Stimulated activated CD4-positive, alpha-beta T cell treated with anti-CD3 and anti-CD28 coated beads, Interleukin-12 subunit alpha, Interleukin-12 subunit beta, amount 100 ng/mL, for 4 hours (primary cell): Measurements from ENCODE around the gene POU3F3.

ENCODE experiments used
- DNase-seq: peaks from one replicate; pipeline ENCODE4 v3.0.0-alpha.2; 2020

Gene POU3F3

DNA sequence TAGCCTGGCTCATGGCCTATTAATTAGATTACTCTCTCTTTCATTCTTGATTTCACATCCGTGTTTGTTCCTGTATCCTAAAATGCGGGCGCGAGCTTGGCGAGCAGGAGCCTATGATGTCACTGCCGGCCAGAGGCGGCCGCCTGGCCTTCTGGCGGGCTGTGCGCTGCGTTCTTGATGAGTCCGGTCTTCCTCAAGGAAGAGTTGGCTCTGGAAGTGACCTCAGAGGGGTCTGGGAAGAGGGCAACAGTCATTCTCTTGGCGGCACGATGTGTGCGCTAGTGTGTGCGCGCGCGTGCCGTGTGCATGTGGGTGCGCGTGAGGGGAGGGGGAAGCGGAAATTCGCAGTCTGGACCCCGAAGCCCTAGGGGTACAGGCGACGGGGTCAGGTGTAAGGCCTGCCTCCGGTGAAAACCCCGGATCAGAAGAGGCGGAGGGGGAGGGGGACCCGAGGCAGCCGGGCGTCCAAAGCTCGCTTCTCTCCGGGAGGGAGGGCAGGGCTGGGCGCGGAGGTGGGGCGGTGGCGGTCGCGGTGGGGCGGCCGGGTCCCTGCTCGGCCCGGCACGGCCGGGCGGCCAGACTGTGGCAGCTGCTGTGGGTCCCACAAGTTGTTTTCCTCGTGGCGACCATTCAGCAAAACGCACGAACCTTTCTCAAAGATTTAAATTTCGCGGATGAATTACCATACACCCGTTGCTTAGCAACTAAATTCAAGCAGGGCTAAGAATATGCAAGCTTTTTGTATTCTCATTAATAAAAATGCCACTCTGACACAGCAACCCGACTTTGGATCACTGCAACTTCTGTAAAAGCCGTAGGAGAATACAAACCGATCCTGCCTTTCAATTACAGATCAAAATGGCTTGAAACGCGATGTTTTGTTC, 8.4 kb downstream of the POU3F3 start:
- no peak for DNase-seq

DNA sequence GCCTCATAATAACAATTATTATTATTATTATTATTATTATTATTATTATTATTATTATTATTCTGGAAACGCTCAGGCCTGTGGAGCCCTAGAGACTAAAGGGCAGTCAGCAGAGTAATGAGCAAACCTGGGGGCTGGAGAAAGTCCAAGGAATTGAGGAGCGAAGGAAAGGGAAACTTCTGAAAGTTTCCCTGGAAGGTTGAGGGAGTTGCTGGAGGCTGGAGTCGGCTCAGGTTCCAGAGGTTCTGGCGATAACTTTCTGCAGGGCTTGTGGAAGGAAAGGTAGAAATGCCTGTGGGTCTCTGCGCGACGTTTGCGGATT, 9.2 kb downstream of the POU3F3 start:
- no peak for DNase-seq

- no peak for DNase-seq
Observed at GRCh38 chr2:104863468-104864279, 9.8 kb downstream of the POU3F3 start.

DNA sequence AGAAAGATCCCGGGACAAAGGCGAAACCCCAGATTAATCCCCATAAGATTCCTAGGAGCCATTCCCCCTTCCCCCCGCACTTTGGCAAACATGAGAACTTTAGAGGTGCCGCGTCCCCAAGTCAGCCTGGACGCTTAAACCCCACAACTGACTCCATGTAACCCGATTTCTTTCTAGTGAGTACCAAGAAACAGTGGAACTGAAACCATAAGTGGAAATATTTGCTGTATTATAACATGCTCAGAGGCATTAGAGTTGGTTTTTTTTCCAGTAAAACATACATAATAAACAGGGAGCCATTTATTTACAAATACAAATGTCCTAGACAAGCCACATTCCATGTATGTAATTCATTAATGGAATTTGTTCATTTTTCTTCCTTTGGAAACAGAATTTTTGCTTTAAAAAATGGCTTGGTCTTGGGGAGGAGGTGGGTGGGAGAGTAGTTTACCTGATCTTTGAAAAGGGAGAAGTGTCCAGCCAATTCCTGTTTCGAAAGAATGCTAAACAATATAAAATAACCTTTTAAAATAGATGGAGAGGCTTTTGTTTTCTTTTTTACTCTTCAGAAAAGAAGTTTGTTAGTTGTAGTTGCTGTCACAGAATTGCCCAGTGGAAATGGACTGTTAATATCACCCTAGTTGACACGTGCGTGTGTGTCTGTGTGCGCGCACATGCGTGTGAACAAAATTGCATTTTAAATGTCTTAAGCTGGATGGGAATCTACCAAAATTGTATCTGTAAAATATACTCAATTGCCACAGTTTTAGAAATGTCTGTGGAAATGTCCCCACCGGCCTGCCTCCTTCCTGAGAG, 10.6 kb downstream of the POU3F3 start:
- DNase-seq = no peak

GRCh38 chr2:104865096-104865470, 11.2 kb downstream of the POU3F3 start:
- no peak for DNase-seq

DNA sequence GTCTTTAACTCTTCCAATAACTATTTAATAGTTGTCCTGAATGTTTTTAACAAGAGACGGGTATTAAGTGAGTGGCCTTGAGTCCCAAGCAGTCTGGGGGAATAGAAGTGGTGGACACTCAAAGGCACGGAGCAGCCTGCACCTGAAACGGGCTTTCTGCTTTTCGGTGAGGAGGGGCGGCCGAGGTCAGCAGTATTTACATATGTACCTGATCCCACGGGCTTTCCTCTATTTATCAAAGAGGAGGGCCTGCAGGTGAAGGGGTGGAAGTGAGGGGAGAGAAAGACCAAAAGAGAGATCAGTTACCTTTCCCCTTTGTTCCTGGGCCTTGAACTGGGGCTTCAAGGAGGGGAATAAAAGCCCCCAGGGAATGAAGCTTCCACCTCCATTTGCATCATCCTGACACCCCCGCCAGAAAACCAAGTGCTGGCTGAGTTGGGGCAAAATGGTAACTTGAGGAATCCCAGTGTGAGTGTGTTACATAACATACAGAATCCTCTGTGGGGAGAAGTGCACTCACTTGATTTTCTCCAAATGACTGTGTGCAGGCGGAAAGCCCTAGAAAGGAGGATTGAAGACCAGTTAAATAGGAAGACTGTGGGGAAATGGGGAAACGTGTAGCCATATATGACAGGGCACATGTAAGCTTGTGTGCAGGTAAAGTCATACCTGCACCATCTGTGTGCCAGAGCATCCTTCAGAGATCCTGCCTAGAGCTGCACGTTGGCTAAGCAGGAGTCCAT, 12.4 kb downstream of the POU3F3 start:
- DNase-seq = no peak

GRCh38 chr2:104866883-104867812, 13.2 kb downstream of the POU3F3 start:
- no peak for DNase-seq

DNA sequence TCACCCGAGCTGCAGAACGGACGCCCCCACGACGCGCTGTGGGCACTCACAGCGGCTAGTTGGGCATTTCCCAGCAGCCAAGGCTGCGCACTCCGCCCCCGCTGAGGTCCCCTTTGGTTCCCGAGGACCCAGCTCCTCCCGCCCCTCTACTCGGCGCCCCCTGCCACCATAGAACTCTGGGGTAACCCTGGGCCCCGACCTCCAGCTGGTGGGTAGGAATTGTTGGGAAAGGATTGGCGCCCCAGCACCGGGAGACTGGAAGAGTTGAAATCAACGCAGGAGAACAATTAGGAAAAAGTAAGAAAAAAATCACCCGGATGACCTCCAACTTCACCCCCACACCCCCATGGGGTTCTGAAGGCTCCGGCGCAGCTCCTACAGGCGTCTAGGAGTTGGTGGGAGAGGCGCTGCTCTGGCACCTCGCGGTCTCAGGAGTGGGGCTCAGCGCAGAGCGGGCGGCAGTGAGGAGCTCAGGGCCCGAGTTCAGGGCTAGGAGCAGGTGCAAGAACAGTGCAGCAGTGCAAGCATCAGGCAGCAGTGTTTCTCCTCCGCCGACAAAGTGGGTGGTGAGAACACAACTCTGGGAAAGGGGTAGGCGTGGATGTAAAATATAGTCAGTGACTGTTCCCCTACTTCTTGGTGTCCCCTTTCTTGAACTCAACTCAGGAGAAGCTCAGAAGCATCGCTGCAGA, 14.0 kb downstream of the POU3F3 start:
- no peak for DNase-seq

GRCh38 chr2:104868505-104868866, 14.6 kb downstream of the POU3F3 start:
- DNase-seq = no peak

DNA sequence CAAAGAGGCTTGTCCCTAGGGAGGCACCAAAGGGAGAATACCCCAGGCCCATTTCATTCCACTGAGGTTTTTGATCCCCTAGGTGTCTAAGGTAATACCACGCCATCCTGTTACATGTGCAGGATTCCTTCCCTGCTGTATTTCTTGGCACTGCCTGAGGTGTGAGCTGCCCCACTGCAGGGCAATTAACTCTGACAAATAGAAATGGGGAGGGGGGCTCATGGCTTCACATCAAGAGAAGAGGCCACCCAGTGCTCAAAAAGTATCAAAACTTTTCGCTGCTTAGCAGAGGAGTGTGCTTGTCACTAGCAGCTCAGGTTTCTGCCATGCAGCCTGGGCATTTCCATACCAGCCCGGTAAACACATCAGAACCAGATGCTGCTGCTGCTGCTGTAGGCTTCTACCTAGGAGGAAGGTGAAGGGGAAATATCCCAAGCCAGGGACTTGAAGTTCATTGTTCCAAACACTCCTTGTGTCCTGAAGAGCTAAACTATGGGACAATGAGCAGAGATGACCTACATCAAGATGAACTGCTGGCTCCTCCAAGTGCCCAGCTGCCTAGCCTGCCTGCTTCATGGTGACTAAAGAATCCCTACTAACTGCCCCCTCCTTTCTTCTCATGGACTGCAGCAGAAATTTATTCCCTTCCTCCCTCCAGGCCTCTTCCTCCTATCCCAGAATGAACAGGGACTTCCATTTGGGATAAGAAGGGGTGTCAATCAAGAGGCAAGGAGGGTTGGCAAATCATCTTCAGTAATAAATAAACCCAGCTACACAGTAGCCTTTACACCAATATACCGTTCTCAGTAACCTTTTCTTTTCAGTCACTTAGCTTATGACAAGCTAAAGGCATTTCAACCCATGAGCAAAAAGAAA, 16.4 kb downstream of the POU3F3 start:
- DNase-seq = no peak

GRCh38 chr2:104871649-104871971, 17.7 kb downstream of the POU3F3 start:
- no peak for DNase-seq

DNA sequence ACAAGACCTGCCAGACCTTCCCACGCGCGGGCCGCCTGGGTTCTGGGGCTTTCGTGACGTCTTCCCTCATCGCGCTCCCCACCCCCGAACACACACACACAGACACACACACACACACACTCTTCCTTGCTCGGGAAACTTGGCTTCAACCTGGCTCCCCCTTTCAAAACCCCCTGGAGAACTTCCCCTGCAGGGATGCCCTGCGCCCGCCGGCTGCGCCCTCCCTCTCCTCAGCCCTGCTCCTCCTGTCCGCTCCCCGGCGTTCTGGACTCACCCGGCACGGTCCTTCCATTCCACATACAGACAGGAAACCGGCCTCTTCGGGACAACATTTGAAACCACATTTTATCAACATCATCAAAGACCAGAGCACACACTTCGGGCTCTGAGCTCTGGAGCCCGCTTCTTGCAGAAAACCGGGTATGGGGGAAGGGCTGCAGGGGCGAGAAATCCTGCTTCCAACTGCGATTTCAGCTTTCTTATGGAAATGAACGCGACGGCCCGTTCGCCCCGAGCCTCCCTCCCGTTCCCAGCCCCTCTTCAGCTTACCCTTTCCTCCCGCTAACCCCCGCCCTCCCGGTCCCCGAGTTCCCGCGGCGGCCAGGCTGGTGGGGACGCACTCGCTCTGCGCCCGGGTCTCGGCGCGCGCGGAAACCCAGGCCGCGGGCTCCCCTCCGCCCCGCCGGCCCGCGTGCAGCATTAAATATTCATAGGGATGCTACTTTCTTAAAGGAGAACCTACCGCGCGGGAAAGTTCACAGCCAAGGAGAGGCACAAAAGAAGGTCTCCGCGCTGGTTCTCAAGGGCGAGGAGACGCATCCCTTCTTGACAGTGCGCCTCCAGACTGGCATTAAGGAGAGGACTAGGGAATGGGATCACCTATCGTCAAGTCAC, 18.3 kb downstream of the POU3F3 start:
- DNase-seq = no peak

- DNase-seq = peak; percentile 28
Observed at GRCh38 chr2:104872866-104873688, 19.2 kb downstream of the POU3F3 start.

GRCh38 chr2:104873689-104874054, 19.8 kb downstream of the POU3F3 start:
- DNase-seq = no peak

DNA sequence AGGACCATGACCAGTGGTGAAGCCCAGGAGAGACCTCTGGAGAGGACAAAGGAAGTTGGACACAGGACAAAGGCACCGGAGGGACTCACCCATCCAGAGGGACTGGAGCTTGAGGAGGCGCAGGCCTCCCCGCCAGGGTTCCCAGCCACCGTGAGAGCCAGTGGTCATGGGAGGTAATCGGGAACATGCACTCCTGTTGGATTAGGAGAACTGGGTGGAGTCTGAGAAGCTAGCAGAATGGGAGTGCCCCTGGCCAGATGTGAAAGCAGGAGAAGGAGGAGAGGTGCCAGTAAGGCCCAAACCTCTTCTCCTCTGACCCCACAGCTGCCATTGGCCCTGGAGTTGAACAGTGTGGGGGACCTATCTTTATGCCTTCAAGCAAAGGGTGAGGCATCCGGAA, 20.3 kb downstream of the POU3F3 start:
- DNase-seq = no peak

DNA sequence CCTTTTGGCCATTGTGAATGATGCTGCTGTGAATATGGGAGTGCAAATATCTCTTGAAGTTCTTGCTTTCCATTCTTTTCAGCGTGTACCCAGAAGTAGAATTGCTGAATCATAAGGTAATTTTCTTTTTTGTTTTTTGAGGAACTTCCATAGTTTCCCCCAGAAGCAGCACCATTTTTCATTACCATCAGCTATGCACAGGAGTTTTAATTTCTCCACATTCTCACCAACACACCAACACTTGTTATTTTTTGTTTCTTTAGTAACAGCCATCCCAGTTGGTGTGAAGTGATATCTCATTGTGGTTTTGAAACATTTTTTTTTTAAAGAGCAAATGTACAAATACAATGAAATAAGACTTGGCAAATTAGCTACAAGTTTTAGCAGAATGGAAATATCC, 21.3 kb downstream of the POU3F3 start:
- DNase-seq = no peak

DNA sequence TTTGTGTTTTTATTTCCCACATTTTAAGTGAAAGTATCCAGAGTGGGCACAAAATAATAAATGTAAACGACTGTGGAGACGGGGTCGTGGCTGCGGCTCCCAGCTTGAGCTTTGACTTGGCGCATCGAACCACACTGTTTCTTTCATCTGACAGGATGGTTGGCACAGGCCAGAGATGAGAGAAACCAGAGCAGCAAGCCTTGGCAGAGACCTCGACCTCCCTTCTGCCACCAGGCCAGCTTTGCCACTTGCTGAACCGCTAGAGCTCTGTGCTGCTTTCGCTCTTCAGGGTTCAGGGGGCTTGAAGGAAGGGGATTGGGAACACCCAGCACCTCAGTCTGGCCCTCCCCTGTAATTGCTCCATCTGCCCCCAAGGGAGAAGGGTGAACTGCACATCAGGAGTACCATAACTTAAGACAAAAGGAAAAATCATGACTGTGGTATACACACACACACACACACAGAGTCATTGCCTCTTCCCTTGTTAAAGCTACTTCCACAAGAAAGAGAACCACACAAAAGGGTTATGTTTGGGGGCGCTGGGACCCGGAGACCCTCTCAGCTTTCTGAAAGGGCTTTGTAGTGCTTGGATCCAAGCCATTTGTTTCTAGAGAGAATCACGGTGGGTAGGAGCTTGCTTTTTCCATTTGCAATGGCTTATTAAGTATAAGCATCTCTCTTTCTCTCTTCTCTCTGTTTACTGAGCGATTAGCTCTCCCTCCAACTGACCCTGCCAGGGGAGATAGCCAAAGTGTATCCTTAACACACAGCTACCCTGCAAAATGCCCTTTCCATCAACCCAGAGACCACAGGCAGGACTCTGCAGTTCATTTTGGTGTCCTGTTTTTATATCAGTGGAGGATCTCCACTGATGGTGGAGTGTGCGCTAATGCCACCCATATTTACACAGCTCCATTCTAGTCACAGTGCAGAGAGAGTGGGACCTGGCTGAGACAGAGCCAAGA, 23.0 kb downstream of the POU3F3 start:
- no peak for DNase-seq
